HG03280 (cell line): ENCODE measurements around the gene IFT80.

Experiments
- ATAC-seq: cut with Tn5 transposase; IDR thresholded peaks from one replicate; pipeline ENCODE4 v1.9.1; 2021; ENCODE audit warnings: mild to moderate bottlenecking, moderate library complexity; ENCODE audit not compliant: unreplicated experiment

IFT80 gene

GRCh38 chr3:160401291-160402095, 2.5 kb upstream of the IFT80 start:
- no peak for ATAC-seq

- no peak for ATAC-seq
These were observed 1.7 kb upstream of the IFT80 start for GRCh38 chr3:160400702-160401150.

GRCh38 chr3:160400030-160400701, 1.1 kb upstream of the IFT80 start:
- peak; percentile 7 for ATAC-seq

- ATAC-seq = peak; percentile 5
These were observed 253 bp downstream of the IFT80 start for GRCh38 chr3:160398820-160399124.

- ATAC-seq = no peak
These were observed 3.7 kb downstream of the IFT80 start for GRCh38 chr3:160395297-160395696.

GRCh38 chr3:160394009-160394392, 5.0 kb downstream of the IFT80 start:
- no peak for ATAC-seq

GRCh38 chr3:160393346-160394008, 5.5 kb downstream of the IFT80 start:
- no peak for ATAC-seq

- ATAC-seq = no peak
These were observed 6.2 kb downstream of the IFT80 start for GRCh38 chr3:160392798-160393197.

GRCh38 chr3:160390565-160391138, 8.4 kb downstream of the IFT80 start:
- ATAC-seq = peak; percentile 48

GRCh38 chr3:160384639-160385318, 14.2 kb downstream of the IFT80 start:
- no peak for ATAC-seq

- ATAC-seq = no peak
These were observed 17.6 kb downstream of the IFT80 start for GRCh38 chr3:160381470-160381869.

- ATAC-seq = no peak
These were observed 19.3 kb downstream of the IFT80 start for GRCh38 chr3:160379628-160380214.

GRCh38 chr3:160378331-160379109, 20.5 kb downstream of the IFT80 start:
- ATAC-seq = no peak

GRCh38 chr3:160376681-160377080, 22.3 kb downstream of the IFT80 start:
- ATAC-seq = no peak

- no peak for ATAC-seq
These were observed 24.1 kb downstream of the IFT80 start for GRCh38 chr3:160374925-160375324.

GRCh38 chr3:160374472-160374871, 24.6 kb downstream of the IFT80 start:
- no peak for ATAC-seq

- ATAC-seq = no peak
These were observed 25.4 kb downstream of the IFT80 start for GRCh38 chr3:160373655-160374054.

GRCh38 chr3:160372780-160373179, 26.2 kb downstream of the IFT80 start:
- ATAC-seq = no peak

- no peak for ATAC-seq
These were observed 27.8 kb downstream of the IFT80 start for GRCh38 chr3:160370987-160371857.
